ENCODE data around the gene SUN5. TPM values are rescaled to one million over a fixed set of nuclear protein-coding genes. Genes with fewer than 3 reads are reported as not detected.

The SUN5 gene
- total RNA-seq, 3 donors from 2014 or later = not detected

DNA sequence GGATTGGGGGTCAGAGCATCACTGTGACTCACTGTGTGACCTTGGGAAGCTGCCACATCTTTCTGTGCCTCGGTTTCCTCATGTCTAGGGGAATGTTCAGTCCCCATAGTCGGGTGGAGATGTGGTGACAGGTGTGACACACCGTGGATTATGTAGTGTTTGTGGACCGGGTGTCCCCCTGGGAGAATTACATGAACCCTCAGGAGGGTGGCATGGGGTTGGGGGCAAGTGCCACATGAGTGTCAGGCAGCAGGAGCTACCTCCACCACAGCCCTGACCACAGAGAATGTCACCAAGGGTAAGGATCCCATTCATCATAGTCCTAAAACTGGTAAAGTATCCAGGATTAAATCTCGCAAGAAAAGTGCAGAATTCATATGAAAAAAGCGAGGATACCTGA, 23.2 kb downstream of the SUN5 start:
- TF ChIP-seq POLR2A (IDR thresholded peaks at IDR 0.05) (no peak), POLR2AphosphoS5 (IDR thresholded peaks at IDR 0.05) (no peak)
- TF ChIP-seq, protein P1, sequence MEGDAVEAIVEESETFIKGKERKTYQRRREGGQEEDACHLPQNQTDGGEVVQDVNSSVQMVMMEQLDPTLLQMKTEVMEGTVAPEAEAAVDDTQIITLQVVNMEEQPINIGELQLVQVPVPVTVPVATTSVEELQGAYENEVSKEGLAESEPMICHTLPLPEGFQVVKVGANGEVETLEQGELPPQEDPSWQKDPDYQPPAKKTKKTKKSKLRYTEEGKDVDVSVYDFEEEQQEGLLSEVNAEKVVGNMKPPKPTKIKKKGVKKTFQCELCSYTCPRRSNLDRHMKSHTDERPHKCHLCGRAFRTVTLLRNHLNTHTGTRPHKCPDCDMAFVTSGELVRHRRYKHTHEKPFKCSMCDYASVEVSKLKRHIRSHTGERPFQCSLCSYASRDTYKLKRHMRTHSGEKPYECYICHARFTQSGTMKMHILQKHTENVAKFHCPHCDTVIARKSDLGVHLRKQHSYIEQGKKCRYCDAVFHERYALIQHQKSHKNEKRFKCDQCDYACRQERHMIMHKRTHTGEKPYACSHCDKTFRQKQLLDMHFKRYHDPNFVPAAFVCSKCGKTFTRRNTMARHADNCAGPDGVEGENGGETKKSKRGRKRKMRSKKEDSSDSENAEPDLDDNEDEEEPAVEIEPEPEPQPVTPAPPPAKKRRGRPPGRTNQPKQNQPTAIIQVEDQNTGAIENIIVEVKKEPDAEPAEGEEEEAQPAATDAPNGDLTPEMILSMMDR (IDR thresholded peaks at IDR 0.05) = no peak
- H3K27ac ChIP-seq = no peak overlapping the region
- no peak for DNase-seq (ENCODE audit: low spot score in 2 of 2)
- intact Hi-C loops (cut with DNase I; ENCODE audit: low total_unique reads) = no loop called here
- H3K9me3 ChIP-seq = peaks cover 0 to 12% of the 10 kb centered on the region in 2 donors
- H3K27me3 ChIP-seq = no peaks in the 10 kb centered on the region
- H3K36me3 ChIP-seq = no peaks in the 10 kb centered on the region
- no peaks in the 10 kb centered on the region for H3K4me1 ChIP-seq
- no peak overlapping the region for H3K4me3 ChIP-seq

DNA sequence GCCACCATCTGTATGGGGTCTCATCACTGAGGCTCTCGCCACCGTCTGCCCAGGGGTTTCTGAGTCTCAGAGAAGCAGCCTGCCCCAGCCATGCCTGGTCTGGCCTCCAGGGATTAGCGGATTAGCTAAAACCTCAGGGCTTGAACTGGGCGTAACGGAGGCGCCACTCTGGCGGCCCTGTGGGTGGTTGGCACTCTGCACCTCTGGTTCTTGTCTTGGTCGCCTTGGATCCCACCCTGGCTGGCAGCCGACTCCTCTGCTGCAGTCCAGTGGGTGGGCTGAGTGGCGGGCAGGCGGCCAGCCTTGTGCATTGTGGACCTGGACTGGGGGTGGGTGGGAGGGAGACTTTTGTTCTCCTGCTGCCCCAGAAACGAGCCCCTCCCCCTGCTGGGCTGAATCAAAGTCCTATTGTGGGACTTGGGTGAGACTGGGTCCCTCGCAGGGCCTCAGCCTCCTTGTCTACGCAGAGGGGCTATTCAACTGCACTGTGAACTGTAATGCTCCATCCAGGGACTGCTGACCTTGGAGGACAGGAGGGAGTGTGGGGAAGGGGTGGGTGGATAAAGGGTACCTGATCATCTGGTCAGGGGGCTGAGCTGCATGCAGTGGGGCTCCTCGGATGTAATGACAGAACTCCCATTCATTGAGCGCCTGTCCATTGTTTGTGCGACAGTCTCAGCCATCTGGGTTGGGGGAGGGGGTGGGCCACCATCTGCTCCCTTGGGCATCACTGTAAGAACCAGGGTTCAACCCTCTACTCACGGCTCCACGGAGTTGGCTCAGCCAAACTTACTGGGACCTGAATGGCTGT, 23.9 kb downstream of the SUN5 start:
- Histone ChIP-seq H3K36me3 (no peaks in the 10 kb centered on the region), H3K4me1 (no peaks in the 10 kb centered on the region), H3K27ac (no peak overlapping the region), H3K27me3 (no peaks in the 10 kb centered on the region), H3K9me3 (peaks cover 0 to 12% of the 10 kb centered on the region in 2 donors), H3K4me3 (no peak overlapping the region)
- no peak for DNase-seq (ENCODE audit: low spot score in 2 of 2)
- intact Hi-C loops (cut with DNase I; ENCODE audit: low total_unique reads) = no loop called here
- TF ChIP-seq POLR2A (IDR thresholded peaks at IDR 0.05) = no peak
- TF ChIP-seq, protein P1 (IDR thresholded peaks at IDR 0.05) = no peak
- TF ChIP-seq POLR2AphosphoS5 (IDR thresholded peaks at IDR 0.05) = no peak

DNA sequence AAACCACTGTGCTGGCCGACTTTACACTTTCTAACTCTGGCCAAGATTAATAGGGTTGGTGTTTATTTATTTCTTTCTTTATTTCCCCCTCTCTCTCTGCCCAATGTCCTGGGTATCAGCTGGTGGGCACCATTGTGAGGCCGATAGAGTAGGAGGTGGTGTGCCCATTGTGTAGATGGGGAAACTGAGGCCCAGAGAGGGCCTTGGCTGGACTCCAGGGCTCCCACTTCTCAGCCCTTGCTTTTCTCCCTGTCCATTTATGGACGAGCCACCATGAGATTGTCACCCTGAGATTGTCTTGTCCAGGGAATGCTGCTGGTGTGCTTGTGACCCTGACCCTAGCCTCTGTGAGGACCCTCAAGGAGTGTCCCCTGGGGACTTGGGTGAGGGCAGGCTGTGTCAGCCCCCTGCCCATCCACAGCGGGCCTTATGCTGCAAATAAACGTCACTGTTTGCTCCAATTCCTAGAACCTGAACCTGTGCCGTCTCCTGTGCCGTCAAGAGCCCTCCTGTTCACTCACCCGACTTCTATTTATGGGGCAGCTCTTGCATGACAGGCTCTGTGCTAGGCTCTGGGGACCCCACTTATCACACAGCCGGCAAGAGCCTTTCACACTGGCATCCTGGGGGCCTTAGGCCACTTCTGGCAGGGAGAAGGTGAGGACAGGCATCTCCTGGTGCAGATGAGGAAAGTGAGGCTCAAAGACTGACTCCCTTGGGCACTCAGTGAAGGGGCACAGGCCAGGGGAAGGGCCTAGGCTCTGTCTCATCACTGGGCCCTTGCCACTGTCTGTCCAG, 24.8 kb downstream of the SUN5 start:
- no peak overlapping the region for H3K27ac ChIP-seq
- H3K4me3 ChIP-seq = no peak overlapping the region
- no peaks in the 10 kb centered on the region for H3K27me3 ChIP-seq
- no peaks in the 10 kb centered on the region for H3K36me3 ChIP-seq
- H3K9me3 ChIP-seq = peaks cover 0 to 12% of the 10 kb centered on the region in 2 donors
- no peaks in the 10 kb centered on the region for H3K4me1 ChIP-seq
- peak in 1 of 2 donors; percentile 39 for DNase-seq (ENCODE audit: low spot score in 2 of 2)
- intact Hi-C loops (cut with DNase I; ENCODE audit: low total_unique reads) = no loop called here
- TF ChIP-seq POLR2AphosphoS5 (IDR thresholded peaks at IDR 0.05) = no peak

DNA sequence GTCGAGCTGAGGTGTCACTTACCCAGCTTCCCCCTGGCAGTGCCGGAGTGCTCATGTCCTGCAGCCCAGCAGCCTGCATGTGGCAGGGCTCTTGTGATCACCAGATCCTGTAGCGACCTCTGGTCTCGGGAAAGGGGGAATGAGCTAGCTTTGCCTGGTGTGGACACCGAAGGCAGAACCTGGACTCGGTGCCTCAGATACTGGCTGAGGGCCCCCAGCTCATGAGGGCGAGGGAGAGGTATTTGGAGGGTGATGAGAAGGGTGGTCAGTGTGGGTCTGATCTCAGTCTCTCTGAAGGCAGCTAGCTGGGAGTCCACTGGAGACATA, 26.3 kb downstream of the SUN5 start:
- H3K36me3 ChIP-seq = no peaks in the 10 kb centered on the region
- intact Hi-C loops (cut with DNase I; ENCODE audit: low total_unique reads) = no loop called here
- no peaks in the 10 kb centered on the region for H3K27me3 ChIP-seq
- peaks cover 0 to 12% of the 10 kb centered on the region in 2 donors for H3K9me3 ChIP-seq
- TF ChIP-seq, protein P1 (IDR thresholded peaks at IDR 0.05) = no peak
- TF ChIP-seq POLR2A (IDR thresholded peaks at IDR 0.05) (no peak), POLR2AphosphoS5 (IDR thresholded peaks at IDR 0.05) (no peak)
- no peak for DNase-seq (ENCODE audit: low spot score in 2 of 2)
- H3K27ac ChIP-seq = no peak overlapping the region
- no peak overlapping the region for H3K4me3 ChIP-seq
- no peaks in the 10 kb centered on the region for H3K4me1 ChIP-seq

DNA sequence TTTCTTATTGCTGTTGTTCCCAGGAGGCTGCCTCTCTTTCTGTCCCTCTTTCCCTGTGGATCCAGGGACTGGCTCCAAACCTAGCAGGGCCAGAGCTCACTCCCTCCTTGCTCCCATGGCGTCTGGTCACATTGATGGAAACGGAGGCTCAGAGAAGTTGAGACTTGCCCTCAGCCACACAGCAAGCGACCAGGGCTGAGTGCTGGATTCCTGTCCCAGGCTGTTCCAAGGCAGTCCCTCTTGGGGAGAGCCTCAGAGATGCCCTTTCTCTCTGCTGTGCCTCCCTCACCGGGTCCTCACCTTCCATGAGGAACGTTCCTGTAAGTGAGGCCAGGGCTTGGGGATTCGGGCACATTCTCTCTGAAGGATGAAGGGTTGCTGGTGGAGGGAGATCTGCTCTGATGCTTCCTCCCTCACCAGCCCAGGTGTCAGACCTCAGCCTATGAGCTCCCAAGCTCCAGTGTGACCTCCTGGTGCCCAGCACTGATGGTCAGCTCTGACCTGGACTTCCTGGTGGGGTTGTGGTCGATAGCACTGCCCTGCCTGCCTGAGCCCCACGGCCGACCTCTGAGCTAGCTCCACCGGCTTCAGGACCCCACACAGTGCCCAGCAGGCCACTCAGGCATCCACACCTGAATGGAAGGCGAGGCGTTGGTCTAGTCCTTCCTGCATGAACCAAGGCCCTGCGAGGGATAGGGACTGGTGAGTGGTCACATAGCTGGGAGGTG, 26.8 kb downstream of the SUN5 start:
- TF ChIP-seq POLR2AphosphoS5 (IDR thresholded peaks at IDR 0.05) = no peak
- no peak for TF ChIP-seq POLR2A (IDR thresholded peaks at IDR 0.05)
- TF ChIP-seq, protein P1 (IDR thresholded peaks at IDR 0.05) = no peak
- Histone ChIP-seq H3K27me3 (no peaks in the 10 kb centered on the region), H3K4me3 (no peak overlapping the region), H3K36me3 (no peaks in the 10 kb centered on the region), H3K4me1 (no peaks in the 10 kb centered on the region), H3K9me3 (peaks cover 0 to 12% of the 10 kb centered on the region in 2 donors), H3K27ac (no peak overlapping the region)
- intact Hi-C loops (cut with DNase I; ENCODE audit: low total_unique reads) = no loop called here
- peak in 1 of 2 donors; percentile 46 for DNase-seq (ENCODE audit: low spot score in 2 of 2)

Measured in breast epithelium (tissue), 4 donors.